Hematopoietic multipotent progenitor cell treated with erythropoietin and hydrocortisone succinate and interleukin-3 and kit ligand, for 6 days (in vitro differentiated cells): ENCODE measurements around the gene RAB40B.
"Not testable (repeated sequence)": the region's sequence is repeated elsewhere in the genome, so short reads cannot be mapped to it uniquely, and the experiment has no call there.

Experiments used
- DNase-seq: peaks from one replicate; pipeline ENCODE4 v3.0.0-alpha.2; 2015

Gene RAB40B

GRCh38 chr17:82665217-82665616 is 33.3 kb downstream of the RAB40B start:
- DNase-seq = no peak

GRCh38 chr17:82664701-82665182 is 33.8 kb downstream of the RAB40B start:
- no peak for DNase-seq

- no peak for DNase-seq
These were observed 34.3 kb downstream of the RAB40B start for GRCh38 chr17:82664276-82664575.

- no peak for DNase-seq
These were observed 34.9 kb downstream of the RAB40B start for GRCh38 chr17:82663381-82664275.

GRCh38 chr17:82662711-82663261 is 35.7 kb downstream of the RAB40B start:
- no peak for DNase-seq

GRCh38 chr17:82661717-82662683 is 36.5 kb downstream of the RAB40B start:
- DNase-seq = no peak

GRCh38 chr17:82659886-82660285 is 38.6 kb downstream of the RAB40B start:
- no peak for DNase-seq

GRCh38 chr17:82658796-82659452 is 39.6 kb downstream of the RAB40B start:
- DNase-seq = no peak

GRCh38 chr17:82658331-82658730 is 40.2 kb downstream of the RAB40B start:
- no peak for DNase-seq

GRCh38 chr17:82657926-82658325 is 40.6 kb downstream of the RAB40B start:
- no peak for DNase-seq

- no peak for DNase-seq
These were observed 42.2 kb downstream of the RAB40B start for GRCh38 chr17:82656266-82656665.

GRCh38 chr17:82655523-82655922 is 43.0 kb downstream of the RAB40B start:
- DNase-seq = no peak

- peak; percentile 28 for DNase-seq
These were observed 43.4 kb downstream of the RAB40B start for GRCh38 chr17:82655038-82655479.

GRCh38 chr17:82654611-82655010 is 43.9 kb downstream of the RAB40B start:
- not testable (repeated sequence) for DNase-seq

GRCh38 chr17:82653651-82654528 is 44.6 kb downstream of the RAB40B start:
- no peak for DNase-seq

- DNase-seq = no peak
These were observed 47.8 kb downstream of the RAB40B start for GRCh38 chr17:82650723-82651122.

- DNase-seq = no peak
These were observed 48.8 kb downstream of the RAB40B start for GRCh38 chr17:82649501-82650261.

GRCh38 chr17:82648742-82649331 is 49.7 kb downstream of the RAB40B start:
- peak; percentile 44 for DNase-seq

GRCh38 chr17:82648165-82648668 is 50.3 kb downstream of the RAB40B start, which contains the start of gene WDR45B:
Gene WDR45B (minus strand): TSS chr17:82648444. CDS start chr17:82648340, 104 bp downstream.
- peak; percentile 96 for DNase-seq

- peak; percentile 43 for DNase-seq
These were observed 50.8 kb downstream of the RAB40B start for GRCh38 chr17:82647593-82648164.
